Liver (tissue), 9 donors: Measurements from ENCODE around the gene CSPG4. TPM values are rescaled to one million over a fixed set of nuclear protein-coding genes. Genes with fewer than 3 reads are reported as not detected.

Experiments
- DNase-seq: peaks from one replicate; pipeline ENCODE4 v3.0.0-alpha.2; 2017; ENCODE audit warnings: low spot score
- H3K27ac ChIP-seq, 2 donors: one replicate each; pipeline ENCODE4 v1.7.0; 2013; ENCODE audit warnings: inconsistent platforms in 2 of 2, low read length in 2 of 2, control low read depth in 1 of 2, low read depth in 1 of 2, mild to moderate bottlenecking in 1 of 2
- H3K27me3 ChIP-seq, 4 donors: one replicate each; pipeline versions ENCODE4 v1.6.1 to v1.7.0; 2013; ENCODE audit warnings: low read length in 3 of 4, inconsistent platforms in 1 of 4, mild to moderate bottlenecking in 1 of 4, moderate library complexity in 1 of 4; ENCODE audit not compliant: control insufficient read depth in 4 of 4, insufficient read depth in 4 of 4
- H3K36me3 ChIP-seq, 4 donors: one replicate each; pipeline versions ENCODE4 v1.6.1 to v1.7.0; 2013; ENCODE audit warnings: low read length in 3 of 4, mild to moderate bottlenecking in 3 of 4, low read depth in 1 of 4, moderate library complexity in 1 of 4; ENCODE audit not compliant: control insufficient read depth in 4 of 4, insufficient read depth in 3 of 4
- H3K4me1 ChIP-seq, 4 donors: one replicate each; pipeline versions ENCODE4 v1.6.1 to v1.7.0; 2013; ENCODE audit warnings: low read length in 3 of 4, mild to moderate bottlenecking in 3 of 4, moderate library complexity in 1 of 4; ENCODE audit not compliant: control insufficient read depth in 4 of 4, insufficient read depth in 4 of 4
- H3K4me3 ChIP-seq, 3 donors: one replicate each; pipeline versions ENCODE4 v1.6.1 to v1.7.0; 2013; ENCODE audit warnings: low read length in 3 of 3, control low read depth in 1 of 3, low read depth in 1 of 3, mild to moderate bottlenecking in 1 of 3
- H3K9ac ChIP-seq, 2 donors: one replicate each; pipeline ENCODE4 v1.7.0; 2013; ENCODE audit warnings: low read length in 2 of 2, mild to moderate bottlenecking in 2 of 2, moderate library complexity in 2 of 2, control low read depth in 1 of 2, low read depth in 1 of 2
- H3K9me3 ChIP-seq, 4 donors: one replicate each; pipeline versions ENCODE4 v1.6.1 to v1.7.0; 2013; ENCODE audit warnings: low read length in 3 of 4; ENCODE audit not compliant: control insufficient read depth in 4 of 4
- EGR1 ChIP-seq, 2 donors: IDR thresholded peaks; 2 replicates each; pipeline ENCODE4 v1.6.1; 2016 to 2018; ENCODE audit warnings: antibody characterized with exemption in 2 of 2, low read depth in 2 of 2
- FOXA1 ChIP-seq: IDR thresholded peaks from 2 replicates; pipeline ENCODE4 v1.6.1; 2016; ENCODE audit warnings: antibody characterized with exemption
- FOXA2 ChIP-seq: IDR thresholded peaks from 2 replicates; pipeline ENCODE4 v1.6.1; 2016; ENCODE audit warnings: antibody characterized with exemption
- GABPA ChIP-seq, 2 donors: IDR thresholded peaks in 1 of 2; conservative IDR thresholded peaks in 1 of 2; 2 replicates each; pipeline ENCODE4 v1.6.1; 2016; ENCODE audit warnings: antibody characterized with exemption in 2 of 2, mild to moderate bottlenecking in 1 of 2, moderate library complexity in 1 of 2
- HNF4G ChIP-seq: IDR thresholded peaks from 2 replicates; pipeline ENCODE4 v1.6.1; 2016; ENCODE audit warnings: antibody characterized with exemption
- JUND ChIP-seq, 2 donors: IDR thresholded peaks; 2 replicates each; pipeline ENCODE4 v1.6.1; 2016; ENCODE audit warnings: antibody characterized with exemption in 2 of 2
- NR2F2 ChIP-seq: IDR thresholded peaks from 2 replicates; pipeline ENCODE4 v1.6.1; 2016; ENCODE audit warnings: antibody characterized with exemption
- RAD21 ChIP-seq, 2 donors: IDR thresholded peaks; 2 replicates each; pipeline ENCODE4 v1.6.1; 2016; ENCODE audit warnings: antibody characterized with exemption in 2 of 2, mild to moderate bottlenecking in 2 of 2
- RXRA ChIP-seq, 2 donors: IDR thresholded peaks; 2 replicates each; pipeline ENCODE4 v1.6.1; 2017 to 2018; ENCODE audit warnings: antibody characterized with exemption in 2 of 2, mild to moderate bottlenecking in 1 of 2
- SP1 ChIP-seq: IDR thresholded peaks from 2 replicates; pipeline ENCODE4 v1.6.1; 2018; ENCODE audit warnings: antibody characterized with exemption, mild to moderate bottlenecking
- WGBS: extraction: QIAGEN DNeasy Blood & Tissue Kit; methylation state at CpG from one replicate; pipeline ENCODE4 v1.1.7; 2013; 5-methylcytosine and 5-hydroxymethylcytosine counted together
- polyA plus RNA-seq, 2 donors: library from polyadenylated mRNA; stranded (reverse) in 1 of 2; unstranded in 1 of 2; fragments of 200-250 nt in 1 of 2; fragments of >200 nt in 1 of 2; fragmentation: Nextera tagmentation in 1 of 2; extraction: Ambion mirVana in 1 of 2; gene quantifications; one replicate each; pipeline versions ENCODE4 v1.2.1 to v1.2.3, GENCODE V29; 2013 to 2015
- total RNA-seq, 2 donors: library from RNA; depleted of rRNA; stranded (reverse); fragments of >200 nt; gene quantifications; one replicate each; pipeline ENCODE4 v1.2.3, GENCODE V29; 2014
- TF ChIP-seq, protein P1 (sequence below): IDR thresholded peaks from 2 replicates; pipeline ENCODE4 v1.6.1; 2016; ENCODE audit warnings: antibody characterized with exemption
- TF ChIP-seq, protein P2 (sequence below): IDR thresholded peaks from 2 replicates; pipeline ENCODE4 v1.6.1; 2016; ENCODE audit warnings: antibody characterized with exemption, mild to moderate bottlenecking
- TF ChIP-seq, protein P3 (sequence below): fragments of 150-350 bp; IDR thresholded peaks from 2 replicates; pipeline ENCODE4 v1.5.1; 2017; ENCODE audit warnings: improper control_type of control experiment, low read depth, low read length; ENCODE audit not compliant: missing input control
- TF ChIP-seq, protein P4 (sequence below): IDR thresholded peaks from 2 replicates; pipeline ENCODE4 v1.6.1; 2016; ENCODE audit warnings: antibody characterized with exemption
- donor health status: healthy.
- donor health status: healthy.
- donor health status: healthy.
- donor health status: healthy.
- donor health status: healthy.

Gene CSPG4
- total and polyA plus RNA-seq, 4 donors, result 0.07 to 1.5 (median 0.76) TPM

DNA sequence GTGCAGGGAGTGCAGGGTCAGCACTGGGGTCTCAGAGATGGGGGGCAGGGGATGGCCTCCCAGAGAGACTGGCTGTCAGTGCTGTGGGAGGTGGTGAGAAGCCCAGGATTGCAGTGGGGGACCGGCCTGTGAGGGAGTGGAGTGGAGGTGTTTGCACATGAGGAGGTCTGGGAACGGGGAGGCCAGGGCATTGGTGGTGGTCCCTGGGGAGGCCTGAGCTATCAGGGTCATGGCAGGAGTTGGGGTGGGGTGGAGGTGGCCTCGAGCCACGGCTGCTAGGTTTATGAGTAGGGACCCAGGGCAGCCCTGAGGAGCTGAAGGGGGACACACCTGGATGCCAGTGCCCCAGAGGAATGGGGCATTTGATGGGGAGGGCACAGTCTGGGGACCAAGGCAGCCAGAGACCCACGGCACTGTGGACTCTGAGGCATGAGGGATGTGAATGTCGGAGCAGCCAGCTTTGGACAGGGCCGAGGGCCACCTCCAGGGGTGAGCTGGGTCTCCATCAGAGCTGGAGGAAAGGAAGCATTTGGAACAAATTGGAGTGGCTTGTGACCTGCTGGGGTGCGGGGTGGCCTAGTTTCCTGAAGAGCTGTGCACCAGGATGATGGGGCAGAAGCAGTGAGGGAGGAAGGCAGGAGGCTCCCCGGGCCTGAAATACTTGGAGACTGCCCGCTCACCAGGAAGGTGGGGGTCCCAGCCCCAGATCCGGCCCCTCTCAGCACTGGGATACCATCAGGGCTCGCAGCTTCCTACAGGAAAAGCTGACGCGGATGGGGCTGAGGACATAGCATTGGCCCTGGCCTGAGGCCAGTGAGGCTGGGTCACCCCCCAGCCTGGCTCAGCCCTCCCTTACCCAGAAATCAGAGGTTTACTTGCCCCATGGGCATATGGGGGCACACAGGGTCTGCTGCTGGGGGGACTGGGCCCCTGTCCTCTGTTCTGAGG lies 9.5 kb upstream of the CSPG4 start:
- 85% methylated on average over 14 of the region's 14 CpGs for WGBS

More for the DNA sequence above, 9.5 kb upstream of the CSPG4 start:
- H3K27me3 ChIP-seq, result no peaks in the 10 kb centered on the region
- no peak overlapping the region for H3K9ac ChIP-seq
- H3K27ac ChIP-seq, result no peak overlapping the region
- TF ChIP-seq, protein P1, sequence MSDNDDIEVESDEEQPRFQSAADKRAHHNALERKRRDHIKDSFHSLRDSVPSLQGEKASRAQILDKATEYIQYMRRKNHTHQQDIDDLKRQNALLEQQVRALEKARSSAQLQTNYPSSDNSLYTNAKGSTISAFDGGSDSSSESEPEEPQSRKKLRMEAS, result no peak
- TF ChIP-seq NR2F2, result no peak
- no peak for TF ChIP-seq GABPA (IDR thresholded peaks at IDR 0.05 in 1 of 2, conservative IDR thresholded peaks at IDR 0.05 in 1 of 2)
- TF ChIP-seq, protein P2, sequence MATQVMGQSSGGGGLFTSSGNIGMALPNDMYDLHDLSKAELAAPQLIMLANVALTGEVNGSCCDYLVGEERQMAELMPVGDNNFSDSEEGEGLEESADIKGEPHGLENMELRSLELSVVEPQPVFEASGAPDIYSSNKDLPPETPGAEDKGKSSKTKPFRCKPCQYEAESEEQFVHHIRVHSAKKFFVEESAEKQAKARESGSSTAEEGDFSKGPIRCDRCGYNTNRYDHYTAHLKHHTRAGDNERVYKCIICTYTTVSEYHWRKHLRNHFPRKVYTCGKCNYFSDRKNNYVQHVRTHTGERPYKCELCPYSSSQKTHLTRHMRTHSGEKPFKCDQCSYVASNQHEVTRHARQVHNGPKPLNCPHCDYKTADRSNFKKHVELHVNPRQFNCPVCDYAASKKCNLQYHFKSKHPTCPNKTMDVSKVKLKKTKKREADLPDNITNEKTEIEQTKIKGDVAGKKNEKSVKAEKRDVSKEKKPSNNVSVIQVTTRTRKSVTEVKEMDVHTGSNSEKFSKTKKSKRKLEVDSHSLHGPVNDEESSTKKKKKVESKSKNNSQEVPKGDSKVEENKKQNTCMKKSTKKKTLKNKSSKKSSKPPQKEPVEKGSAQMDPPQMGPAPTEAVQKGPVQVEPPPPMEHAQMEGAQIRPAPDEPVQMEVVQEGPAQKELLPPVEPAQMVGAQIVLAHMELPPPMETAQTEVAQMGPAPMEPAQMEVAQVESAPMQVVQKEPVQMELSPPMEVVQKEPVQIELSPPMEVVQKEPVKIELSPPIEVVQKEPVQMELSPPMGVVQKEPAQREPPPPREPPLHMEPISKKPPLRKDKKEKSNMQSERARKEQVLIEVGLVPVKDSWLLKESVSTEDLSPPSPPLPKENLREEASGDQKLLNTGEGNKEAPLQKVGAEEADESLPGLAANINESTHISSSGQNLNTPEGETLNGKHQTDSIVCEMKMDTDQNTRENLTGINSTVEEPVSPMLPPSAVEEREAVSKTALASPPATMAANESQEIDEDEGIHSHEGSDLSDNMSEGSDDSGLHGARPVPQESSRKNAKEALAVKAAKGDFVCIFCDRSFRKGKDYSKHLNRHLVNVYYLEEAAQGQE, result no peak
- TF ChIP-seq SP1, result no peak
- TF ChIP-seq, protein P3, sequence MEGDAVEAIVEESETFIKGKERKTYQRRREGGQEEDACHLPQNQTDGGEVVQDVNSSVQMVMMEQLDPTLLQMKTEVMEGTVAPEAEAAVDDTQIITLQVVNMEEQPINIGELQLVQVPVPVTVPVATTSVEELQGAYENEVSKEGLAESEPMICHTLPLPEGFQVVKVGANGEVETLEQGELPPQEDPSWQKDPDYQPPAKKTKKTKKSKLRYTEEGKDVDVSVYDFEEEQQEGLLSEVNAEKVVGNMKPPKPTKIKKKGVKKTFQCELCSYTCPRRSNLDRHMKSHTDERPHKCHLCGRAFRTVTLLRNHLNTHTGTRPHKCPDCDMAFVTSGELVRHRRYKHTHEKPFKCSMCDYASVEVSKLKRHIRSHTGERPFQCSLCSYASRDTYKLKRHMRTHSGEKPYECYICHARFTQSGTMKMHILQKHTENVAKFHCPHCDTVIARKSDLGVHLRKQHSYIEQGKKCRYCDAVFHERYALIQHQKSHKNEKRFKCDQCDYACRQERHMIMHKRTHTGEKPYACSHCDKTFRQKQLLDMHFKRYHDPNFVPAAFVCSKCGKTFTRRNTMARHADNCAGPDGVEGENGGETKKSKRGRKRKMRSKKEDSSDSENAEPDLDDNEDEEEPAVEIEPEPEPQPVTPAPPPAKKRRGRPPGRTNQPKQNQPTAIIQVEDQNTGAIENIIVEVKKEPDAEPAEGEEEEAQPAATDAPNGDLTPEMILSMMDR, result no peak
- TF ChIP-seq FOXA2, result no peak
- no peak for TF ChIP-seq EGR1 (IDR thresholded peaks at IDR 0.05; ENCODE audit: low read depth in 2 of 2)
- TF ChIP-seq, protein P4, sequence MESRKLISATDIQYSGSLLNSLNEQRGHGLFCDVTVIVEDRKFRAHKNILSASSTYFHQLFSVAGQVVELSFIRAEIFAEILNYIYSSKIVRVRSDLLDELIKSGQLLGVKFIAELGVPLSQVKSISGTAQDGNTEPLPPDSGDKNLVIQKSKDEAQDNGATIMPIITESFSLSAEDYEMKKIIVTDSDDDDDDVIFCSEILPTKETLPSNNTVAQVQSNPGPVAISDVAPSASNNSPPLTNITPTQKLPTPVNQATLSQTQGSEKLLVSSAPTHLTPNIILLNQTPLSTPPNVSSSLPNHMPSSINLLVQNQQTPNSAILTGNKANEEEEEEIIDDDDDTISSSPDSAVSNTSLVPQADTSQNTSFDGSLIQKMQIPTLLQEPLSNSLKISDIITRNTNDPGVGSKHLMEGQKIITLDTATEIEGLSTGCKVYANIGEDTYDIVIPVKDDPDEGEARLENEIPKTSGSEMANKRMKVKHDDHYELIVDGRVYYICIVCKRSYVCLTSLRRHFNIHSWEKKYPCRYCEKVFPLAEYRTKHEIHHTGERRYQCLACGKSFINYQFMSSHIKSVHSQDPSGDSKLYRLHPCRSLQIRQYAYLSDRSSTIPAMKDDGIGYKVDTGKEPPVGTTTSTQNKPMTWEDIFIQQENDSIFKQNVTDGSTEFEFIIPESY, result no peak
- no peak for TF ChIP-seq JUND (IDR thresholded peaks at IDR 0.05)
- TF ChIP-seq RXRA (IDR thresholded peaks at IDR 0.05), result no peak
- TF ChIP-seq FOXA1, result no peak
- no peak for TF ChIP-seq RAD21 (IDR thresholded peaks at IDR 0.05)
- TF ChIP-seq HNF4G, result no peak
- no peak for DNase-seq
- H3K4me3 ChIP-seq, result no peak overlapping the region
- peaks cover 0 to 19% (median 14%) of the 10 kb centered on the region in 4 donors for H3K4me1 ChIP-seq
- H3K36me3 ChIP-seq, result no peaks in the 10 kb centered on the region
- no peaks in the 10 kb centered on the region for H3K9me3 ChIP-seq
